NCI-H2227 (cell line): ENCODE data around the gene MOBP.
"Not testable (repeated sequence)": the region's sequence is repeated elsewhere in the genome, so short reads cannot be mapped to it uniquely, and the experiment has no call there.

Experiments
- DNase-seq: peaks from one replicate; lab custom pipeline; 2025; ENCODE audit not compliant: unreplicated experiment; lab: John Stamatoyannopoulos, UW

MOBP gene

GRCh38 chr3:39467394-39468107 is at the start of gene MOBP:
MOBP (plus strand) TSS chr3:39467680; CDS start chr3:39502070, 34,390 bp downstream.
- DNase-seq, result no peak

- DNase-seq, result not testable (repeated sequence)
These were observed 48.8 kb upstream of the MOBP start for GRCh38 chr3:39418556-39419225.

- DNase-seq, result no peak
These were observed 47.7 kb upstream of the MOBP start for GRCh38 chr3:39419742-39420315.

- DNase-seq, result no peak
These were observed 46.9 kb upstream of the MOBP start for GRCh38 chr3:39420543-39420942.

GRCh38 chr3:39423436-39423970 is 44.0 kb upstream of the MOBP start:
- no peak for DNase-seq

GRCh38 chr3:39426312-39426711 is 41.2 kb upstream of the MOBP start:
- no peak for DNase-seq

- DNase-seq, result no peak
These were observed 40.0 kb upstream of the MOBP start for GRCh38 chr3:39427506-39427905.

- DNase-seq, result no peak
These were observed 38.7 kb upstream of the MOBP start for GRCh38 chr3:39428745-39429201.

GRCh38 chr3:39429466-39429865 is 38.0 kb upstream of the MOBP start:
- DNase-seq, result no peak

- no peak for DNase-seq
These were observed 35.1 kb upstream of the MOBP start for GRCh38 chr3:39432342-39432741.

GRCh38 chr3:39433642-39434041 is 33.8 kb upstream of the MOBP start:
- DNase-seq, result no peak

- no peak for DNase-seq
These were observed 32.9 kb upstream of the MOBP start for GRCh38 chr3:39434574-39434973.

GRCh38 chr3:39435006-39435748 is 32.3 kb upstream of the MOBP start:
- DNase-seq, result no peak

- DNase-seq, result no peak
These were observed 28.6 kb upstream of the MOBP start for GRCh38 chr3:39438880-39439279.

GRCh38 chr3:39440316-39440715 is 27.2 kb upstream of the MOBP start:
- no peak for DNase-seq

GRCh38 chr3:39443530-39443929 is 23.9 kb upstream of the MOBP start:
- DNase-seq, result no peak

- DNase-seq, result no peak
These were observed 21.6 kb upstream of the MOBP start for GRCh38 chr3:39445927-39446326.

- no peak for DNase-seq
These were observed 21.0 kb upstream of the MOBP start for GRCh38 chr3:39446444-39446843.

GRCh38 chr3:39447637-39448483 is 19.6 kb upstream of the MOBP start:
- peak; percentile 81 for DNase-seq

- no peak for DNase-seq
These were observed 18.8 kb upstream of the MOBP start for GRCh38 chr3:39448506-39449233.
